Daoy (cell line): ENCODE measurements around the gene RMRP. TPM values are rescaled to one million over a fixed set of nuclear protein-coding genes. Genes with fewer than 3 reads are reported as not detected.

Source experiments
- DNase-seq: peaks from one replicate; pipeline ENCODE4 v3.0.0-alpha.2; 2015; ENCODE audit warnings: low read depth
- total RNA-seq: library from RNA; depleted of rRNA; stranded (reverse); fragments of >200 nt; shearing (Covaris generic); gene quantifications from 2 replicates; pipeline ENCODE4 v1.2.3, GENCODE V29; 2014; rRNA removed

Gene RMRP
- total RNA-seq, 1 experiment from 2014 or later, result 3,813 TPM

DNA sequence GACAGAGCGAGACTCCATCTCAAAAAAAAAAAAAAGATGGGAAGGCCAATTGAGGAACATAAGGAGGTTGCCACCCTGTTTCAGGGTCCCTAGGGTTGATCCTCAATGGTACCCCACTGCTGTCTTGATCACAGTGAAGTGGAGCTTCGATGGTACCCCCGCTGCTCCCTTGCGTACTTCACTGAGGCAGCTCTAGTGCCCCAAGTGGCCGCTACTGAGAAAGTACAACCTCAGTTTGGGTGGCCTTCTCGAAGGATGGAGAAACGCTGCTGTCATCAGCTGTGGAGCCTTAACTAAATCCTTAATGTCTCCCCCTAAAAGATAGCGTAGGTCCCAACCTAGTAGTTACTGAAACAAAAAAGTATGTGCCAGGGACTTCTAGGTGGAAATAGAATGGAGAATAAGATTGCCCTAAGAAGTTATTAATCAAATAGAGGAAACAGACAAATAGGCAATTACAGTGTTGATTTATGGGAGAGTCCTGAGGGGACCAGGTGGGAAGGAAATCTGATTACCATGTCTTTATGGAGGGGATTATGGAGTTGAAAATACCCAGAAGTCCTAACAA, 46.5 kb downstream of the RMRP start:
- DNase-seq, result peak; percentile 47

DNA sequence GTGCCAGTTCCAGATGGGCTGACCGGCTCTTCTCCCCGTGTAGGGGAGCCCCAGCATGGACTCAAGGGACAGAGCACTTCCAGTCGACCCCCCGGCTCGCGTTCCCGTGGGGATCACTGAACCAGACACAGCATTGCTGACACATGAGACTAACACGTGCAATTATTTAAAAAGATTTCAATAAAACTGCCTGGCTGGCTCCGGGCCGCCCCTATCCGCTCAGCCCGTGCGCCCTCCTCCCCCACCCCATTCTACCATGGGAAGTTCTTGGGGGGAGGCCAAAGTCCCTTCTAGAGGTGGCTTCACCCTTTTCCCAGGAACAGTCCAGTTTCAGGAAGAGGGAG, 48.0 kb downstream of the RMRP start:
- no peak for DNase-seq

DNA sequence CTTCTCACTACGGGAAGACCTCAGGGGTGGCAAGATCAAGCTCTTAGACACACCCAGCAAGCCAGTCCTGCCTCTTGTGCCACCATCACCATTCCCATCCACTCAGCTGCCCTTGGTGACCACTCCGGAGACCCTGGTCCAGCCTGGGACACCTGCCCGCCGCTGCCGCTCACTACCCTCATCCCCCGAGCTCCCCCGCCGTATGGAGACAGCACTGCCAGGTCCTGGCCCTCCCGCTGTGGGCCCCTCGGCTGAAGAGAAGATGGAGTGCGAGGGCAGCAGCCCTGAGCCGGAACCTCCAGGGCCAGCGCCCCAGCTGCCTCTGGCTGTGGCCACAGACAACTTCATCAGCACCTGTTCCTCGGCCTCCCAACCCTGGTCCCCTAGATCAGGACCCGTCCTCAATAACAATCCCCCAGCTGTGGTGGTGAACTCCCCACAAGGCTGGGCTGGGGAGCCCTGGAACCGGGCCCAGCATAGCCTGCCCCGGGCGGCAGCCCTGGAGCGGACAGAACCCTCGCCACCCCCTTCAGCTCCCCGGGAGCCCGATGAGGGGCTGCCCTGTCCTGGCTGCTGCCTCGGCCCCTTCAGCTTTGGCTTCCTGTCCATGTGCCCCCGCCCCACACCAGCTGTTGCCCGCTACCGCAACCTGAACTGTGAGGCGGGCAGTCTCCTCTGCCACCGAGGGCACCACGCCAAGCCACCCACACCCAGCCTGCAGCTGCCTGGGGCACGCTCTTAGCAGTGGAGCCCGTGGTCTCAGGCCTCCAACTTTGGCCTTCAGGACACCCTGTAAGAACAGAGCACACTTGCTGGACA, 48.6 kb downstream of the RMRP start:
- DNase-seq, result no peak

DNA sequence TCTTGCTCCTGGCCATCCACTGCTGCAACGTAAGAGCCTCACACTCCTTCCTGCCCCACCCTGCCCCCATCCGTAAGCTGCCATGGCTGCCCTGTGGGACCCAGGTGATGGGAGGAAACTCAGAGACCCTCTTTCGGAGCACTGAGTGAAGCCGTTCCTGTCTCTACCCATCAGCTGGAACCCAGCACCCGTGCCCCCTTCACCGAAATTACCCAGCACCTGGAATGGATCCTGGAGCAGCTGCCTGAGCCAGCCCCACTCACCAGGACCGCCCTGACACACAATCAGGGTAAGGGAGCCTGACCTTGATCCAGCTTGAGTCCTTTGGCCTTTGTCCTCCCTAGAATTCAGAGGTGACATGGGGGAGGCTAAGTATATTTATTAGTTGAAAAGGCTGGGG, 49.6 kb downstream of the RMRP start:
- DNase-seq, result no peak

Other genes with a start within 250 kb of the RMRP start
- gene RUSC2, start 167.9 kb downstream of the RMRP start, total RNA-seq, result 18.2 and 20.7 TPM in 2 replicates
- gene TESK1, start 52.8 kb downstream of the RMRP start, total RNA-seq, result 6.1 and 9.4 TPM in 2 replicates
- 1.7 TPM in 1 of 2 replicates, not detected in the other for gene CD72, start 39.6 kb downstream of the RMRP start, total RNA-seq
- gene SIT1, start 7.1 kb downstream of the RMRP start, total RNA-seq, result not detected in 2 replicates
- 8.6 and 9.5 TPM in 2 replicates for gene CCDC107, start 273 bp upstream of the RMRP start, total RNA-seq
- 2.9 and 4.2 TPM in 2 replicates for gene ARHGEF39, start 7.2 kb upstream of the RMRP start, total RNA-seq
- gene CA9, start 15.9 kb upstream of the RMRP start, total RNA-seq, result 0.42 TPM in 1 of 2 replicates, not detected in the other
- gene TPM2, start 31.9 kb upstream of the RMRP start, total RNA-seq, result 793 and 977 TPM in 2 replicates
- 173 and 190 TPM in 2 replicates for gene TLN1, start 74.2 kb upstream of the RMRP start, total RNA-seq
- gene CREB3, start 74.6 kb upstream of the RMRP start, total RNA-seq, result 97.9 and 104 TPM in 2 replicates
- 23.6 and 24.8 TPM in 2 replicates for gene GBA2, start 91.2 kb upstream of the RMRP start, total RNA-seq
- gene RGP1, start 91.3 kb upstream of the RMRP start, total RNA-seq, result 11.7 and 16.3 TPM in 2 replicates
- gene MSMP, start 96.3 kb upstream of the RMRP start, total RNA-seq, result 0.21 and 0.51 TPM in 2 replicates
- gene NPR2, start 133.6 kb upstream of the RMRP start, total RNA-seq, result 2.1 and 3.4 TPM in 2 replicates
- 0.57 and 0.65 TPM in 2 replicates for gene SPAG8, start 154.2 kb upstream of the RMRP start, total RNA-seq
- gene HINT2, start 157.0 kb upstream of the RMRP start, total RNA-seq, result 72.7 and 94.8 TPM in 2 replicates
- not detected in 2 replicates for gene FAM221B, start 170.7 kb upstream of the RMRP start, total RNA-seq
- gene TMEM8B, start 171.2 kb upstream of the RMRP start, total RNA-seq, result 1.1 and 2.0 TPM in 2 replicates
- gene OR13J1, start 212.4 kb upstream of the RMRP start, total RNA-seq, result not detected in 2 replicates
- 1.8 and 3.5 TPM in 2 replicates for gene HRCT1, start 248.2 kb upstream of the RMRP start, total RNA-seq